Neural progenitor cell (in vitro differentiated cells): ENCODE measurements around the gene GNAI1.

Source experiments
- CTCF ChIP-seq: fragments of 200-600 bp; sonication (generic); IDR thresholded peaks from 2 replicates; pipeline ENCODE4 v1.5.1; 2017; ENCODE audit warnings: antibody characterized with exemption, mild to moderate bottlenecking
- EZH2 ChIP-seq: fragments of 200-600 bp; sonication (generic); IDR thresholded peaks from 2 replicates; pipeline ENCODE4 v1.6.1; 2017; ENCODE audit warnings: antibody characterized with exemption, mild to moderate bottlenecking, moderate library complexity

GRCh38 chr7:80264769-80265495, 130.3 kb downstream of the GNAI1 start:
- TF ChIP-seq CTCF (no peak), EZH2 (no peak)
